ENCODE data around the gene WHRN.

The WHRN gene

GRCh38 chr9:114478871-114479270 lies 26.4 kb downstream of the WHRN start:
- TF ChIP-seq FOXP2 (optimal IDR thresholded peaks at IDR 0.05; ENCODE audit: borderline replicate concordance, extremely low read depth, extremely low read length, insufficient read depth) (no peak), TAF1 (IDR thresholded peaks at IDR 0.05; ENCODE audit: borderline replicate concordance, insufficient read depth, low read length) (no peak), POLR2AphosphoS5 (IDR thresholded peaks at IDR 0.05; ENCODE audit: low read depth, low read length) (no peak), SIN3A (IDR thresholded peaks at IDR 0.05; ENCODE audit: borderline replicate concordance, insufficient read depth, low read length) (no peak)
- TF ChIP-seq, protein P1, sequence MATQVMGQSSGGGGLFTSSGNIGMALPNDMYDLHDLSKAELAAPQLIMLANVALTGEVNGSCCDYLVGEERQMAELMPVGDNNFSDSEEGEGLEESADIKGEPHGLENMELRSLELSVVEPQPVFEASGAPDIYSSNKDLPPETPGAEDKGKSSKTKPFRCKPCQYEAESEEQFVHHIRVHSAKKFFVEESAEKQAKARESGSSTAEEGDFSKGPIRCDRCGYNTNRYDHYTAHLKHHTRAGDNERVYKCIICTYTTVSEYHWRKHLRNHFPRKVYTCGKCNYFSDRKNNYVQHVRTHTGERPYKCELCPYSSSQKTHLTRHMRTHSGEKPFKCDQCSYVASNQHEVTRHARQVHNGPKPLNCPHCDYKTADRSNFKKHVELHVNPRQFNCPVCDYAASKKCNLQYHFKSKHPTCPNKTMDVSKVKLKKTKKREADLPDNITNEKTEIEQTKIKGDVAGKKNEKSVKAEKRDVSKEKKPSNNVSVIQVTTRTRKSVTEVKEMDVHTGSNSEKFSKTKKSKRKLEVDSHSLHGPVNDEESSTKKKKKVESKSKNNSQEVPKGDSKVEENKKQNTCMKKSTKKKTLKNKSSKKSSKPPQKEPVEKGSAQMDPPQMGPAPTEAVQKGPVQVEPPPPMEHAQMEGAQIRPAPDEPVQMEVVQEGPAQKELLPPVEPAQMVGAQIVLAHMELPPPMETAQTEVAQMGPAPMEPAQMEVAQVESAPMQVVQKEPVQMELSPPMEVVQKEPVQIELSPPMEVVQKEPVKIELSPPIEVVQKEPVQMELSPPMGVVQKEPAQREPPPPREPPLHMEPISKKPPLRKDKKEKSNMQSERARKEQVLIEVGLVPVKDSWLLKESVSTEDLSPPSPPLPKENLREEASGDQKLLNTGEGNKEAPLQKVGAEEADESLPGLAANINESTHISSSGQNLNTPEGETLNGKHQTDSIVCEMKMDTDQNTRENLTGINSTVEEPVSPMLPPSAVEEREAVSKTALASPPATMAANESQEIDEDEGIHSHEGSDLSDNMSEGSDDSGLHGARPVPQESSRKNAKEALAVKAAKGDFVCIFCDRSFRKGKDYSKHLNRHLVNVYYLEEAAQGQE (IDR thresholded peaks at IDR 0.05; ENCODE audit: insufficient read depth in 1 of 2, low read depth in 2 of 2, low read length in 2 of 2) = no peak

- TF ChIP-seq, protein P1 (IDR thresholded peaks at IDR 0.05; ENCODE audit: insufficient read depth in 1 of 2, low read depth in 2 of 2, low read length in 2 of 2) = no peak
- TF ChIP-seq TAF1 (IDR thresholded peaks at IDR 0.05; ENCODE audit: borderline replicate concordance, insufficient read depth, low read length) (no peak), POLR2AphosphoS5 (IDR thresholded peaks at IDR 0.05; ENCODE audit: low read depth, low read length) (no peak), SIN3A (IDR thresholded peaks at IDR 0.05; ENCODE audit: borderline replicate concordance, insufficient read depth, low read length) (no peak), FOXP2 (optimal IDR thresholded peaks at IDR 0.05; ENCODE audit: borderline replicate concordance, extremely low read depth, extremely low read length, insufficient read depth) (no peak)
These were observed 26.8 kb downstream of the WHRN start for GRCh38 chr9:114478459-114478858.

- TF ChIP-seq TAF1 (IDR thresholded peaks at IDR 0.05; ENCODE audit: borderline replicate concordance, insufficient read depth, low read length) (no peak), POLR2AphosphoS5 (IDR thresholded peaks at IDR 0.05; ENCODE audit: low read depth, low read length) (no peak), FOXP2 (optimal IDR thresholded peaks at IDR 0.05; ENCODE audit: borderline replicate concordance, extremely low read depth, extremely low read length, insufficient read depth) (no peak), SIN3A (IDR thresholded peaks at IDR 0.05; ENCODE audit: borderline replicate concordance, insufficient read depth, low read length) (no peak)
- TF ChIP-seq, protein P1 (IDR thresholded peaks at IDR 0.05; ENCODE audit: insufficient read depth in 1 of 2, low read depth in 2 of 2, low read length in 2 of 2) = no peak
These were observed 27.6 kb downstream of the WHRN start for GRCh38 chr9:114477642-114478041.

DNA sequence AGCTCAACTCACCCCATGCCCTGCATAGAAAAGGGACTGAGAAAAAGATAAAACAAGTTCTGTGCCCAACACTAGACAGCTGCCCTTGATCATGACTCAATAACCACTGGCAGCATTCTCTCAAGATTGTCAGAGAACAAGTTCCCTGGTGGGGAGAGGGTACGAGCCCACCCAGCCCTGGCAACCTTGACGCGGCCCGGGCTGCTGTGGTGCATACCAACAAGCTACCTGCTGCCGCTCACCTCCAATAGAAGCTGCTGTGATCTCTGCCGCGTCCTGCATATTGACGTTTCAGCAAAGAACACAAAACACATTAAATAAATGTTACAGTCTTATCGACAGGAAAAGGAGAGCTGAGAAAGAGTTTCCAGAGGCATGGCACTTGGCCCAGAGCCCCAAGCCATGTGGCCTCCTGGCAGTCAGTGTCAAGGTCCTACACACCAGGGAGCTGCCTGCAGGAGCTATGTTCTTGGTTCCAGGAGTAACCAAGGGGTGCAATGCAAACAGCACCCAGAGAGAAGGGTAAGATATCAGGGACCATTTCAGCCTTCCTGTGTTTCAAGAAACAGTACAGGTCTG lies 28.3 kb downstream of the WHRN start:
- TF ChIP-seq FOXP2 (optimal IDR thresholded peaks at IDR 0.05; ENCODE audit: borderline replicate concordance, extremely low read depth, extremely low read length, insufficient read depth) (no peak), POLR2AphosphoS5 (IDR thresholded peaks at IDR 0.05; ENCODE audit: low read depth, low read length) (no peak), SIN3A (IDR thresholded peaks at IDR 0.05; ENCODE audit: borderline replicate concordance, insufficient read depth, low read length) (no peak)
- TF ChIP-seq, protein P1 (IDR thresholded peaks at IDR 0.05; ENCODE audit: insufficient read depth in 1 of 2, low read depth in 2 of 2, low read length in 2 of 2) = no peak
